Smooth muscle cell (in vitro differentiated cells): ENCODE data around the gene SLC13A3. TPM values are rescaled to one million over a fixed set of nuclear protein-coding genes. Genes with fewer than 3 reads are reported as not detected.

Experiments used
- DNase-seq: peaks from one replicate; lab custom pipeline; 2025; ENCODE audit not compliant: unreplicated experiment; lab: John Stamatoyannopoulos, UW
- H2AFZ ChIP-seq: fragments of 200-600 bp; sonication (generic); 2 replicates; pipeline ENCODE4 v1.6.0; 2016; ENCODE audit warnings: antibody characterized with exemption, low read depth, mild to moderate bottlenecking
- H3F3A ChIP-seq: fragments of 200-600 bp; sonication (generic); 2 replicates; pipeline ENCODE4 v1.6.0; 2017; ENCODE audit warnings: antibody characterized with exemption, low read depth
- H3K27ac ChIP-seq: fragments of 200-600 bp; sonication (generic); 2 replicates; pipeline ENCODE4 v1.5.1; 2016; ENCODE audit warnings: low read depth, mild to moderate bottlenecking
- H3K27me3 ChIP-seq: fragments of 200-600 bp; sonication (generic); 2 replicates; pipeline ENCODE4 v1.6.1; 2016; ENCODE audit warnings: low read depth, mild to moderate bottlenecking
- H3K36me3 ChIP-seq: fragments of 200-600 bp; sonication (generic); 2 replicates; pipeline ENCODE4 v1.5.1; 2016; ENCODE audit warnings: low read depth
- H3K4me1 ChIP-seq: fragments of 200-600 bp; sonication (generic); 2 replicates; pipeline ENCODE4 v1.5.1; 2016; ENCODE audit warnings: low read depth
- H3K4me2 ChIP-seq: fragments of 200-600 bp; sonication (generic); 2 replicates; pipeline ENCODE4 v1.6.0; 2016; ENCODE audit warnings: mild to moderate bottlenecking
- H3K4me3 ChIP-seq: fragments of 200-600 bp; sonication (generic); 2 replicates; pipeline ENCODE4 v1.5.1; 2016; ENCODE audit warnings: mild to moderate bottlenecking
- H3K79me2 ChIP-seq: fragments of 200-600 bp; sonication (generic); 2 replicates; pipeline ENCODE4 v1.6.0; 2016; ENCODE audit warnings: low read depth, mild to moderate bottlenecking
- H3K9ac ChIP-seq: fragments of 200-600 bp; sonication (generic); 2 replicates; pipeline ENCODE4 v1.6.0; 2016; ENCODE audit warnings: low read depth
- H3K9me3 ChIP-seq: fragments of 200-600 bp; sonication (generic); replicated peaks from 2 replicates; pipeline ENCODE4 v1.5.1; 2016; ENCODE audit warnings: low read depth
- H4K20me1 ChIP-seq: fragments of 200-600 bp; sonication (generic); 2 replicates; pipeline ENCODE4 v1.6.0; 2016; ENCODE audit warnings: low read depth
- CTCF ChIP-seq: fragments of 200-600 bp; sonication (generic); IDR thresholded peaks from 2 replicates; pipeline ENCODE4 v1.5.1; 2017; ENCODE audit warnings: borderline replicate concordance, mild to moderate bottlenecking, antibody characterized with exemption; ENCODE audit not compliant: insufficient read depth, poor library complexity, severe bottlenecking
- WGBS: methylation state at CpG from one replicate; pipeline ENCODE4 v1.1.7; 2016; ENCODE audit warnings: low lambda C conversion rate; 5-methylcytosine and 5-hydroxymethylcytosine counted together
- polyA plus RNA-seq: library from polyadenylated mRNA; unstranded; fragments of >200 nt; fragmentation: Nextera tagmentation; extraction: Ambion mirVana; gene quantifications from 2 replicates; pipeline ENCODE4 v1.2.1, GENCODE V29; 2016
- total RNA-seq: library from RNA; depleted of rRNA; stranded (reverse); fragments of >200 nt; gene quantifications from 2 replicates; pipeline ENCODE4 v1.2.3, GENCODE V29; 2014

Gene SLC13A3
- total and polyA plus RNA-seq, 2 experiments from 2014 or later = 6.4 to 7.7 TPM

- no peak overlapping the region for H3K27ac ChIP-seq
- WGBS = 83% methylated on average over 4 of the region's 4 CpGs
- no peak for TF ChIP-seq CTCF
- no peaks in the 10 kb centered on the region for H3K36me3 ChIP-seq
- H2AFZ ChIP-seq = no peak overlapping the region
- H4K20me1 ChIP-seq = no peaks in the 10 kb centered on the region
- no peak overlapping the region for H3K4me2 ChIP-seq
- DNase-seq = no peak
- H3K27me3 ChIP-seq = no peaks in the 10 kb centered on the region
- H3K9me3 ChIP-seq = no peaks in the 10 kb centered on the region
- no peaks in the 10 kb centered on the region for H3F3A ChIP-seq
- no peak overlapping the region for H3K9ac ChIP-seq
- no peak overlapping the region for H3K4me3 ChIP-seq
- no peaks in the 10 kb centered on the region for H3K79me2 ChIP-seq
- H3K4me1 ChIP-seq = no peaks in the 10 kb centered on the region
These were observed 43.9 kb downstream of the SLC13A3 start for GRCh38 chr20:46607191-46607848.

- Histone ChIP-seq H3F3A (no peaks in the 10 kb centered on the region), H3K4me3 (no peak overlapping the region), H2AFZ (no peak overlapping the region), H3K4me1 (no peaks in the 10 kb centered on the region), H3K79me2 (no peaks in the 10 kb centered on the region), H4K20me1 (no peaks in the 10 kb centered on the region), H3K9me3 (no peaks in the 10 kb centered on the region), H3K36me3 (no peaks in the 10 kb centered on the region), H3K27me3 (no peaks in the 10 kb centered on the region), H3K4me2 (no peak overlapping the region), H3K9ac (no peak overlapping the region), H3K27ac (no peak overlapping the region)
- no peak for DNase-seq
- TF ChIP-seq CTCF = no peak
- WGBS = 95% methylated on average over 4 of the region's 4 CpGs
These were observed 44.5 kb downstream of the SLC13A3 start for GRCh38 chr20:46606817-46607190.

GRCh38 chr20:46605978-46606816, 45.1 kb downstream of the SLC13A3 start:
- H3K9ac ChIP-seq = no peak overlapping the region
- H3K27ac ChIP-seq = no peak overlapping the region

More at GRCh38 chr20:46605978-46606816, 45.1 kb downstream of the SLC13A3 start:
- Histone ChIP-seq H3K4me1 (no peaks in the 10 kb centered on the region), H3K4me3 (no peak overlapping the region), H3K79me2 (no peaks in the 10 kb centered on the region), H3K9me3 (no peaks in the 10 kb centered on the region), H2AFZ (no peak overlapping the region), H3K27me3 (no peaks in the 10 kb centered on the region), H3K36me3 (no peaks in the 10 kb centered on the region), H3F3A (no peaks in the 10 kb centered on the region), H3K4me2 (no peak overlapping the region), H4K20me1 (no peaks in the 10 kb centered on the region)
- no peak for DNase-seq
- no peak for TF ChIP-seq CTCF
- 90% methylated on average over 9 of the region's 9 CpGs for WGBS
